Measurements from ENCODE around the gene RADX.

RADX gene

GRCh38 chrX:106728337-106728736 lies 116.6 kb downstream of the RADX start:
- Histone ChIP-seq H3K79me2 (ENCODE audit: insufficient read depth, low read length) (no peaks in the 10 kb centered on the region), H3K9me3 (ENCODE audit: insufficient read depth, low read length, severe bottlenecking) (no peaks in the 10 kb centered on the region), H3K4me1 (ENCODE audit: insufficient read depth, low read length) (no peaks in the 10 kb centered on the region), H2AFZ (ENCODE audit: low read depth, low read length) (no peak overlapping the region), H4K20me1 (ENCODE audit: insufficient read depth, low read length) (no peaks in the 10 kb centered on the region), H3K4me3 (ENCODE audit: low read depth in 1 of 2, low read length in 2 of 2) (no peak overlapping the region), H3K27ac (ENCODE audit: low read length) (no peak overlapping the region), H3K36me3 (ENCODE audit: insufficient read depth, low read length) (no peaks in the 10 kb centered on the region), H3K9ac (ENCODE audit: low read depth, low read length) (no peak overlapping the region), H3K4me2 (ENCODE audit: insufficient read depth, low read length) (no peak overlapping the region), H3K27me3 (ENCODE audit: insufficient read depth, low read length, poor library complexity) (no peaks in the 10 kb centered on the region)
- no peak for ATAC-seq (ENCODE audit: insufficient read depth, low read depth)
- no peak for DNase-seq
- no peak for TF ChIP-seq EZH2 (IDR thresholded peaks at IDR 0.05; ENCODE audit: borderline replicate concordance, low read depth, low read length, severe bottlenecking)
- TF ChIP-seq, protein P1, sequence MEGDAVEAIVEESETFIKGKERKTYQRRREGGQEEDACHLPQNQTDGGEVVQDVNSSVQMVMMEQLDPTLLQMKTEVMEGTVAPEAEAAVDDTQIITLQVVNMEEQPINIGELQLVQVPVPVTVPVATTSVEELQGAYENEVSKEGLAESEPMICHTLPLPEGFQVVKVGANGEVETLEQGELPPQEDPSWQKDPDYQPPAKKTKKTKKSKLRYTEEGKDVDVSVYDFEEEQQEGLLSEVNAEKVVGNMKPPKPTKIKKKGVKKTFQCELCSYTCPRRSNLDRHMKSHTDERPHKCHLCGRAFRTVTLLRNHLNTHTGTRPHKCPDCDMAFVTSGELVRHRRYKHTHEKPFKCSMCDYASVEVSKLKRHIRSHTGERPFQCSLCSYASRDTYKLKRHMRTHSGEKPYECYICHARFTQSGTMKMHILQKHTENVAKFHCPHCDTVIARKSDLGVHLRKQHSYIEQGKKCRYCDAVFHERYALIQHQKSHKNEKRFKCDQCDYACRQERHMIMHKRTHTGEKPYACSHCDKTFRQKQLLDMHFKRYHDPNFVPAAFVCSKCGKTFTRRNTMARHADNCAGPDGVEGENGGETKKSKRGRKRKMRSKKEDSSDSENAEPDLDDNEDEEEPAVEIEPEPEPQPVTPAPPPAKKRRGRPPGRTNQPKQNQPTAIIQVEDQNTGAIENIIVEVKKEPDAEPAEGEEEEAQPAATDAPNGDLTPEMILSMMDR (IDR thresholded peaks at IDR 0.05; ENCODE audit: borderline replicate concordance, extremely low read depth, low read length, poor library complexity, severe bottlenecking) = no peak

All from DND-41 (cell line).